GM18526 (cell line): ENCODE measurements around the gene SLC16A8.

ENCODE experiments used
- POLR2A ChIP-seq: IDR thresholded peaks from 3 replicates; pipeline ENCODE4 v1.6.1; 2011; ENCODE audit not compliant: insufficient read length; ENCODE audit errors: extremely low read depth

The SLC16A8 gene

DNA sequence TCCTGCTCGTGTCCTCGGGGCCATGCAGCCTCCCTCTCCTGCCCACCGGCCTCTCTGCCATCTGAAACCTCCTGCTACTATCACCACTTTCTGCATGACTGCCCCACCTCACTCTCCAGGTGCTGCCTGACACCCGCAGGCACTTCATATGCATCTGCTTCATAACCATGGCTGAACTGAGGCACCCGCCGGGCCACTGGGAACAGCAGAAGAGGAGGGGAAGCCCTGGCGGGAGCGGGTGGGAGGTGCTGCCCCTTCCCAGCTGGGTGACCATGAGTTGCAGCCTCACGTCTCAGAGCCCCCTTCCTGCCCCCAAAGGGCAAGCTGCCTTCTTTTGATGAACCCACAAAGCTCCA, 48.5 kb downstream of the SLC16A8 start:
- TF ChIP-seq POLR2A: no peak

DNA sequence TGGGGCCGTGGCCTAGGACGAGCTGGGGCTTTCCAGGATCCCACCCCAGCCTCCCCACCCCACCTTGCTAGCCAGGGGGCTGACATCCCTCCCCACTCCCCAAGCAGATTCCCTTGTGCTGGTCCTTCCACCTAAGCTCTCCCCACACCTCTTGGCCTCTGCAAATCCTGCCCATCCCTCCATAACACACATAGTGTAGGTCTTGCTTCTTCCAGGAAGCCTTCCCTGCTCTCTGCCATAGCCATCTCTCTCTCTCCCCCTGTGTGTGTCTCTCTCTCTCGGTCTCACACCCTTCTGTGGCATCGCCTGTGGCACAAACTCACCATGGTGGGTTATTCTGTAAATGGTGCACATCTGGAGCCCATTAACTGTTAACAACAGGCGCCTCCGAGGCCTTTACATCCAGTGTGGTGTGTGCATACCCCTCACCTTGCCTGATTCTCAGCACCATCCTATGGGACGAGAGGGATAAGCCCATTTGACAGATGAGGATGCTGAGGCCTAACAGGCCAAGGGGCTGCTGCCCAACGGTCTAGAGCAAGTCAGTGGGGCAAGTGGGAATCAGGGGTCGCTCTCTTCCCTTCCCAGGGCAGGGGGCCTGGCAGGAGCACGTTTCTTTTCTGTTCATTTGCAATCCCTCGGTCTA, 49.0 kb downstream of the SLC16A8 start:
- TF ChIP-seq POLR2A: no peak

DNA sequence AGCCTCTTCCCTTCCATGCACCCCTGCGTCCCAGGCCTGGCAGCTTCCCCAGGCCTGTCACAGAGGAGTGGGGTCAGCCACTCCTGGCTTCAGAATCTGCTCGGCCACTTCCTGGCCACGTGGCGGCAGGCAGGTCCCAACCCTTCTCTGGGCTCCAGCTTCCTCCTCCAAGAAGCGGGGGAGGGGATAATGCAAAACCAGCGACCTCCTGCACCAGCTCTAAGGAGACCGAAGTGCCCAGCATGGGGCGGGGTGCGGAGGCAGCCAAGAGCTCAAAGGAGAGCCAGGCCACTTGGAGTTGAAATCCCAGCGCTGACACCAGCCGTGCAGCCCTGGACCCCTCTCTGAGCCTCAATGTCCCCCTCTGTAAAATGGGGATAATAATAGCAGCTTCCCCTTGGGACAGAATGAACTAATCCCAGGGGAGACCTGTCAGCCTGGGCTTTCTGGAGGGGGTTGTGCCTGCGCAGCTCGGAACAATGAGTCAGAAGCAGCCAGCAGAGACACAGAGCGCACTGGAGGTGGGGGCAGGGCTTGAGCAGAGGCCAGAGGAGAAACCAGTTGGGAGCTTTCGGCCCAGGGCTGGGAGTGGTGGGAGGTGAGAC, 49.6 kb downstream of the SLC16A8 start:
- TF ChIP-seq POLR2A: no peak

DNA sequence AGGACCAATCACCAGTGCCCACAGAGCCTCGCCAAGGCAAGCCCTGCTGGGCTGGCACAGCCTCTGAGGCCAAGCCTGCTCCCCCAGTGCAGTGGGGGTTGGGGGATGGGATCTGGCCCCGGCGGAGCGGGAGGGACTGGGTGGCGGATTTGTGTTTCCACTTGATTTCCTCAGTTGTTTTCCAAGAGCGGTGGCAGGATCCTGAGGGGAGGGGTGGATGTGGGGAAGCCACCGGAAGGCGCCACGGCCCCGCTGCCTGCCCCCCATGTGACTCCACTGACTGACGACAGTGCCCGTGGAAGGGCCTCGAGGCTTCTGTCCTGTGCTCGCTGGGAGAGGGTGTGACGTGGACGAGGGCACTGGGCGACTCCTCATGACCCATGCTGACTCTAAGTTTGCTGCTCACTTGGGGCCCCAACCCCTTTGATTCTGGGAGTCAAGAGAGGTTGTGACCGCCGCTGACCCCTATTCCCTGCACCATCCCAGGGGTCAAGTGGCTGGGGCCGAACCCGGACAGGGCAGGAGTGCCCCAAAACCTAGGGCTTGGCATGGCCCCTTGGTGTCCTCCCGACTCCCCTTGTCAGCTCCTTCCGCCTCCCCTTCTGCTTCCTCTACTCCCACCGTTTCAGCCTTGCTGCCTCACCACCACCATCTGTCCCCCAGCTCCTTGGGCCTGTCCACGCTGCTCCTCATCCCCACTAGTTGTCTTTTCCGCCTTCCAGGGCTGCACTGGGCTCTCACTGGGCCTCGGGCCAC, 50.3 kb downstream of the SLC16A8 start:
- TF ChIP-seq POLR2A: no peak

DNA sequence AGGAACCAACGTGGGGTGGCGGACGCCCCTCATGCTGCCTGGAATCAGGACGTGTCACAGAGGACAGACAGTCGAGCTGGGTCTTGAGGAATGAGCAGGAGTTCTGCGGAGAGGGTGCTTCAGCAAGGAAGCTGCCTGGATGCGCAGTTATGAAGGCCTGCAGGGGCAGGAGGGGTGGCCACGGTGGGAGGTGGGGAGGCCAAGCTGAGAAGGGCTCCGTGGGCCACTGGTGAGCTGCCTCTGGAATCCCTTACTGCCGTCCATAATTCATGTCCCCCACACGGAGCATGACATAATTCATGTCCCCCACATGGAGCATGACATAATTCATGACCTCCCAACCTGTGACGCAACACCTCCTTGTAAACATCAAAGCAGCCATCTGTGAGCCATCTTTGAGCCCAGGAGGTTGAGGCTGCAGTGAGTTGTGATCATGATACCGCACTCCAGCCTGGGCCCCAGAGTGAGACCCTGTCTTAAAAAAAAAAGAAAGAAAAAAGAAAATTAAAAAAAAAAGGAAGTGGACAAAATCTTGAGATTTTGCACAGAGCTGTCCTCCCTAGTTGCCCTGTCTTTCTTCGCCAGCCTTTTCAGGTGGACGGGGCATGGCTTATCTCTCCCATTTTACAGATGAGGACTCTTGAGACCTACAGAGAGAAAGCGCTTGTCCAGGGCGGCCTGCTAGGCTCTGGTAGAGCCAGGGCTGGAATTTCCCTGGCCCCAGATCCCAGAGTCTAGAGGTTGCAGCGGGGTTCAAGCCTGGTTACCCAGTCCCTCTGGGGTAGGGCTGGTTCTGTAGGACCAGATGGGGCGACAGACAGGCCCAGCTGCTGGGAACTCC, 51.1 kb downstream of the SLC16A8 start:
- no peak for TF ChIP-seq POLR2A

DNA sequence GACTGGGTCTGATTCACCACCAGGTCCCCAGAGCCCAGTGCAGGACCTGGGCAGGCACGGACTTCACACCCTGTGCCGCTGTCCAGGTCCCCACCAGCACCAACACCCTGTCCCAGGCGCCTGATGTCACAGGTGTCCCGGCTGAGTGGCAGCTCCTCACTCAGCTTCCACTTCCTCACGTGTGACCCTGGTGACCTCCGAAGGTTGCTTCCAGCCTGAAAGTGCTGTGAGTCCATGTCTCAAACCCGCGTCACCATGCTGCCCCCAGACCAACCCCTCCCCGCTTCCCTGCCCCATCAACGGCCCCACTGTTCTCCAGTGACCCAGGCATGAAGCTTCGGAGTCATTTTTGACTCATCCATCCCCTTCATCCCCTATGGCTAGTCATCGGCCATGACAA, 52.5 kb downstream of the SLC16A8 start:
- no peak for TF ChIP-seq POLR2A

DNA sequence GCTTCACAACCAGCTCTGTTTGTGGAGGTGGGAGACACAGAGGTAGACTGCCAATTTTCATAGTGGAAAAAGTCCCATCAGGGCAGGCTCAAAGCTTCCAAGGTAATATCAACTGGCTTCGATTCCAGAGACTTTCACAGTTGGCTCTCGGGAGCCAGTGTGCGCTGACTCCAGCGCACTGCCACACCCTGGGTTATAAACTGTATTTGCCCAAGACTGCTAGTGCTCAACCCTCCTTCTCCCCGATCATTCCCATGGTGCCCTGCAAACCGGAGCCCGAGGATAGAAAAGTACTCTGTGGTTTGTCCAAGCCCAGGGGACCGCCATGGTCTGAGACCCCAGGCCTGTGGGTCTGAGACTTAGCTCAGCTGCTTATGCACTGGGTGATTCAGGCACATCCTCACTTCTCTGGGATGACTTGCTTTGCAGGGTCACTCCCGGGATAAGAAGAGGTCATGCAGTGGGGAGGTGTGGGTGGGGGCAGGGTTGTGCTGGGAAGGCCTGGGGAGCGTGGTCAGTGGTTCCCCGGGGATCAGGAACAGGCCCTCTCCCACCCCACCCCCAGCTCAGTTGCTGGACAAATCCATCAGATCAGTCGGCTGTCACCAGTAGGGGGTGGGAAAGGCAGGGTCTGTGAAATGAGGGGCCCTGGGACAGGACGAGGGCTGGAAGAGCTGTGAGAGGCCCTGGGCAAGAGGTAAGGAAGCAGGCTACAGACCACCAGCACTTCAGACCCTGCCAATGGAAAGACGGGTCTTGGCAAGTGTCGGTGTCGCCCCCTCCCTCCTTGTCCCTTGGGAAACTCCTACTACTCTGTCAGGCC, 53.5 kb downstream of the SLC16A8 start:
- no peak for TF ChIP-seq POLR2A

DNA sequence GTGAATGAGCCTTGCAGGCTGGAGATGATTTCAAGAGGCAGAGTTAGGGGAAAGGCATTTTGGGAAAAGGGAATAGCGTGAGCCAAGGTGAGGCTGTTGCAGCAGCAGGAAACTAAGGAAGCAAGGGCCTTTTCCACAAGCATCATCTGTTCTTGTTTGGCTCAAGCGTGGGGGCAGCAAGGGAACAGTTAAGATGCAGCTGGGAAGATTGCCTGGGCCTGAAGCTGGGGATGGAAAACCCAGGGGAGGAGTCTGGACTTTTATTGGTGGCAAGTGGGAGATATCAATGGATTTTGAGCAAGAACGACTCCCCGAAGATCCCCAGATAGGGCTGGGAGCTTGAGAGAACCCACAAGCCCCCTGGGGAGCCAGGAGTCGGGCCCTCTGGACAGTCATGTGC, 54.1 kb downstream of the SLC16A8 start:
- TF ChIP-seq POLR2A: no peak

DNA sequence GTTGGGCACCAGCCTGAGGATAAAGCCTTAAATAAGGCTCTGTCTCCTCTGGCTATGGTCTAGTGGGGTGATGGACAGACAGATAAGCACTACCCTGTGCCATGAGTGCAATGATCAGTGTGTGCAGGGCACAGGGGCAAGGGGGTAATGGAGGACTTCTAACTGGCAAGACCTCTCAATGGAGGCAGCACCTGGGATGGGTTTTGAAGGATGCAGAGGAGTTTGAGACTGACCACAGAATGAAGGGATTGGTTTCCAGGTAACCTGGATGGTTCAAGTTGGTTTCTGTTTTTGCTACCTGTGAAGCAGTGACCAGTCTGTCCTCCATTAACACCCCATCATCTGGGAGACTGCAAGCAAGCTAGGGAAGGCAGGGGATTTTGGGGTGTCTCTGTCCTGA, 54.6 kb downstream of the SLC16A8 start:
- no peak for TF ChIP-seq POLR2A

DNA sequence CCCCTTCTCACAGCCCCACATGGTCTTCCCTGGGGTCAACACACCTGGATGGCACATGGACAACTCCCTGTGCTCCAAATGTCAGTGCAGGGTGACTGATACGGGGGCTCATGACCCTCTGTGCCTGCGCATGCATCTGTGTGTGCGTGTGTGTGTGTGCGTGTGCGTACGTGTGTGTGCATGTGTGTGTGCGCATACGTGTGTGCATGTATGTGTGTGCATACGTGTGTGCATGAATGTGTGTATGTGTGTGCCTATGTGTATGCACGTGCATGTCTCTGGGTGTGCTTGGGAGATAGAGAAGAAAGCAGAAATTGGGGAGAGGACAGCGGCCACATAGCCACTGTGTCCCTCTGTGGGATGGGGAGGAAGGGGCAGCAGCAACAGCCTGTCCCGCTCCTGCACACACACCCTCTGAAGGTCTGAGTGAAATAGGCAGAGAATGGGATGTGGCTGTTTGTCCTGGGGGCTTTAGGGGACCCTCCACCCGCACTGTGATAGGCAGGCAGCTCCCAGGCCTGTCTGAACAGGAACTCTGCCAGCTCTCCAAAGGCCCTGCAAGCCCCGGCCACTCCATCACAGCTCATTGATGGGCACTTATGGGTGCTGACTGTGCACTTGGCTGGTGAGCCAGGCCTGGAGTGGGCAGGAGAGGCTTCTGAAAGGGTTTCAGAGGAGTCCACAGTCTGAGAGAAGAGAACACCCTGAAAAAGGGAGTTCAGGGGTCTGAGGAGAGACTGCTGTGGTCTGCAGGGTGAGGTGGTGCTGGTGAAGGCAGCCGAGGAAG, 55.4 kb downstream of the SLC16A8 start:
- TF ChIP-seq POLR2A: no peak
